Loucy (cell line): ENCODE measurements around the gene ENTPD8.

Experiments used
- H2AFZ ChIP-seq: fragments of 200-600 bp; sonication (generic); 2 replicates; pipeline ENCODE4 v1.6.0; 2016; ENCODE audit warnings: antibody characterized with exemption, mild to moderate bottlenecking, low read length, moderate library complexity
- H3F3A ChIP-seq: fragments of 200-600 bp; 2 replicates; pipeline ENCODE4 v1.6.0; 2016; ENCODE audit warnings: antibody characterized with exemption, low read depth, mild to moderate bottlenecking
- H3K27me3 ChIP-seq: fragments of 200-600 bp; sonication (generic); 2 replicates; pipeline ENCODE4 v1.6.1; 2014; ENCODE audit warnings: low read length, mild to moderate bottlenecking; ENCODE audit not compliant: insufficient read depth, poor library complexity, severe bottlenecking
- H3K36me3 ChIP-seq: fragments of 200-600 bp; sonication (generic); 2 replicates; pipeline ENCODE4 v1.6.1; 2016; ENCODE audit warnings: low read length; ENCODE audit not compliant: insufficient read depth
- H3K4me1 ChIP-seq: fragments of 200-600 bp; sonication (generic); 2 replicates; pipeline ENCODE4 v1.5.1; 2014; ENCODE audit warnings: low read length, mild to moderate bottlenecking; ENCODE audit not compliant: insufficient read depth, poor library complexity, severe bottlenecking
- H3K4me2 ChIP-seq: fragments of 200-600 bp; sonication (generic); 2 replicates; pipeline ENCODE4 v1.6.0; 2014; ENCODE audit warnings: antibody characterized with exemption, low read length, low read depth, mild to moderate bottlenecking; ENCODE audit not compliant: poor library complexity, severe bottlenecking
- H3K4me3 ChIP-seq: fragments of 200-600 bp; sonication (generic); 2 replicates; pipeline ENCODE4 v1.5.1; 2014; ENCODE audit warnings: low read length, mild to moderate bottlenecking, mixed read lengths; ENCODE audit not compliant: poor library complexity, severe bottlenecking
- H3K79me2 ChIP-seq: fragments of 200-600 bp; sonication (generic); 2 replicates; pipeline ENCODE4 v1.6.1; 2014; ENCODE audit warnings: low read length; ENCODE audit not compliant: insufficient read depth
- H3K9ac ChIP-seq: fragments of 200-600 bp; sonication (generic); 2 replicates; pipeline ENCODE4 v1.6.0; 2014; ENCODE audit warnings: mild to moderate bottlenecking, low read depth, low read length, moderate library complexity; ENCODE audit not compliant: poor library complexity, severe bottlenecking
- H3K9me2 ChIP-seq: fragments of 200-600 bp; sonication (generic); replicated peaks from 2 replicates; pipeline ENCODE4 v1.6.1; 2016; ENCODE audit warnings: low read depth, low read length, mixed read lengths
- H3K9me3 ChIP-seq: fragments of 200-600 bp; sonication (generic); 2 replicates; pipeline ENCODE4 v1.6.1; 2014; ENCODE audit warnings: mild to moderate bottlenecking, antibody characterized with exemption, low read length, low read depth; ENCODE audit not compliant: insufficient read depth
- H4K20me1 ChIP-seq: fragments of 200-600 bp; sonication (generic); 2 replicates; pipeline ENCODE4 v1.6.0; 2014; ENCODE audit warnings: antibody characterized with exemption, low read length, mild to moderate bottlenecking; ENCODE audit not compliant: insufficient read depth, poor library complexity, severe bottlenecking
- EZH2phosphoT487 ChIP-seq: fragments of 200-600 bp; IDR thresholded peaks from 2 replicates; pipeline ENCODE4 v1.6.1; 2018; ENCODE audit warnings: antibody characterized with exemption, mild to moderate bottlenecking, moderate library complexity, borderline replicate concordance
- TF ChIP-seq, protein P1 (sequence below): fragments of 200-600 bp; sonication (generic); conservative IDR thresholded peaks from 2 replicates; pipeline ENCODE4 v1.5.1; 2014; ENCODE audit warnings: mild to moderate bottlenecking, antibody characterized with exemption, low read length

The ENTPD8 gene

GRCh38 chr9:137456864-137457405 lies 15.8 kb upstream of the ENTPD8 start:
- Histone ChIP-seq H3K4me1 (no peaks in the 10 kb centered on the region), H3K79me2 (no peaks in the 10 kb centered on the region), H3K9ac (no peak overlapping the region), H3F3A (no peaks in the 10 kb centered on the region), H3K4me3 (no peak overlapping the region), H3K27me3 (no peaks in the 10 kb centered on the region), H3K36me3 (no peaks in the 10 kb centered on the region), H3K9me2 (no peaks in the 10 kb centered on the region), H3K4me2 (no peak overlapping the region), H4K20me1 (no peaks in the 10 kb centered on the region), H2AFZ (no peak overlapping the region), H3K9me3 (no peaks in the 10 kb centered on the region)
- TF ChIP-seq, protein P1, sequence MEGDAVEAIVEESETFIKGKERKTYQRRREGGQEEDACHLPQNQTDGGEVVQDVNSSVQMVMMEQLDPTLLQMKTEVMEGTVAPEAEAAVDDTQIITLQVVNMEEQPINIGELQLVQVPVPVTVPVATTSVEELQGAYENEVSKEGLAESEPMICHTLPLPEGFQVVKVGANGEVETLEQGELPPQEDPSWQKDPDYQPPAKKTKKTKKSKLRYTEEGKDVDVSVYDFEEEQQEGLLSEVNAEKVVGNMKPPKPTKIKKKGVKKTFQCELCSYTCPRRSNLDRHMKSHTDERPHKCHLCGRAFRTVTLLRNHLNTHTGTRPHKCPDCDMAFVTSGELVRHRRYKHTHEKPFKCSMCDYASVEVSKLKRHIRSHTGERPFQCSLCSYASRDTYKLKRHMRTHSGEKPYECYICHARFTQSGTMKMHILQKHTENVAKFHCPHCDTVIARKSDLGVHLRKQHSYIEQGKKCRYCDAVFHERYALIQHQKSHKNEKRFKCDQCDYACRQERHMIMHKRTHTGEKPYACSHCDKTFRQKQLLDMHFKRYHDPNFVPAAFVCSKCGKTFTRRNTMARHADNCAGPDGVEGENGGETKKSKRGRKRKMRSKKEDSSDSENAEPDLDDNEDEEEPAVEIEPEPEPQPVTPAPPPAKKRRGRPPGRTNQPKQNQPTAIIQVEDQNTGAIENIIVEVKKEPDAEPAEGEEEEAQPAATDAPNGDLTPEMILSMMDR = no peak
- TF ChIP-seq EZH2phosphoT487 = no peak

DNA sequence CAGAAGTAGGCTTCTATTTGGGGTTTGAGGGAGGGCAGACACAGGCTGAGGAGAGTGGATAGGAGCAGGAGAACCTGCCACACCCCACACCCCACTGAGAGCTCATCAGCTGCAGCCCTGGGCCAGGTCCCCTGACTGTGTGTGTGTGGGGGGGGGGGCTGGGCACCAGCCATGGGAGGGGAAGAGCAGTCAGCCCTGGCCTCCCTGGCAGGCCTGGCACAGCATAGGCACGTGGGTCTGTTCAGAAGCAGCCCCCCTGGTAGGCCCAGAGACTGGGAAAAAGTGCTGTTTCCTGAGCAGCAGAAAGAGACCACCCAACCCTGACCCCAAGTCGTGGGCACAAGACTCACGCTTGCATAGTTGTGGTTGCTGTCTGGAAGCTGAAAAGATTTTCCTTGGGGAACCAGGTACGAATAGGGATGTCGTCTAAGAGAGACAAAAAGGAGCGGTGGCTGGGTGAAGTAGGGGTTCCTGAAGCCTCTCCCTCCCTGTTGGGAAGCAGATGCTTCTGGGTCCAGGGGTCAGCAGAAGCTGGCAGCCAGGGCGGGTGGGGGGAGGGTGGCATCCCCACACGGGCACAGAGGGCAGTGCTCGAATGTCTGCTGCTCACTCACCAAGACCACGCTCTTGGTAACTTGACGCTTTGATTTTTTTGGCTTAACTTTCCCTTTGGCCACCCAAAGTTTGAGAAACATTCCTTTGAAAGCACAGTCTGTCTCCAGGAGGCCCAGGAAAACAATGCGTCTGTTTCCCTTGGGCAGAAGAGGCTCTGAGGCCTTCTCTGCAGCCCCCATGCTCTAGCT lies 15.1 kb upstream of the ENTPD8 start:
- H3K4me2 ChIP-seq = no peak overlapping the region
- no peaks in the 10 kb centered on the region for H3K9me3 ChIP-seq
- no peaks in the 10 kb centered on the region for H3K9me2 ChIP-seq
- H3F3A ChIP-seq = no peaks in the 10 kb centered on the region
- no peaks in the 10 kb centered on the region for H3K79me2 ChIP-seq
- no peaks in the 10 kb centered on the region for H3K36me3 ChIP-seq
- H4K20me1 ChIP-seq = no peaks in the 10 kb centered on the region
- no peak overlapping the region for H3K4me3 ChIP-seq
- H3K27me3 ChIP-seq = no peaks in the 10 kb centered on the region
- no peak for TF ChIP-seq EZH2phosphoT487
- TF ChIP-seq, protein P1 = no peak
- no peaks in the 10 kb centered on the region for H3K4me1 ChIP-seq
- H3K9ac ChIP-seq = no peak overlapping the region
- no peak overlapping the region for H2AFZ ChIP-seq

DNA sequence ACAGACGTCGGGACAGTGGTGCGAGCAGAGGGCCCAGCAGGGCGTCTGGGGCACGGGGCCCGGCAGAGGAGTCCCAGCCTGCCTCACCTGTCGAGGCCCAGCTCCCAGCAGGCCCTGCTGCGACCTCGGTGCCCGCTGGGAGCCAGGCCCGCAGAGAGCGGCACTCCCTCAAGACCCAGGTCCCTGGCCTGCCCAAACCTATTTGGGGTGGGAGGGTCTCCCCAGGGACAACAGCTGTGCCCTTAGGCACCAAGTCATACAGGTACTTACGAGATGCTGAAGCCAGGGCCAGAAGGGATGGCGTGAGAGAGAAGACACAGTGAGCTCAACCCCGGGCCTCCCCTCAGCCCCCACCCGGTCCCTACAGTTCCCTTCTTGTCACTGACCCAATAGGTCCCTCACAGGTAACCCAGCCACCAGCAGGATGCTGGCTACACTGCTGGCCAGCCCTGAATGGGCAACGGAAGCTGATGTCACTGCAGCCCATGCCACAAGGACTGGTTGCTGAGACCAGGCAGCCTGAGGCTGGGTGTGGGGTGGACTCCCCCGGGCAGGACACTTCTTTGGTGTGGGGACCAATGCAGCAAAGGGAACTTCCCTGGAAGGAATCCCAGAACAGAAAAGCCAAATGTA lies 14.3 kb upstream of the ENTPD8 start:
- no peaks in the 10 kb centered on the region for H3K4me1 ChIP-seq
- no peak for TF ChIP-seq EZH2phosphoT487
- TF ChIP-seq, protein P1 = no peak
- no peak overlapping the region for H2AFZ ChIP-seq
- no peak overlapping the region for H3K4me3 ChIP-seq
- H4K20me1 ChIP-seq = no peaks in the 10 kb centered on the region
- H3K4me2 ChIP-seq = no peak overlapping the region
- H3K9me3 ChIP-seq = no peaks in the 10 kb centered on the region
- H3K36me3 ChIP-seq = no peaks in the 10 kb centered on the region
- H3K27me3 ChIP-seq = no peaks in the 10 kb centered on the region
- H3K9ac ChIP-seq = no peak overlapping the region
- H3K9me2 ChIP-seq = no peaks in the 10 kb centered on the region
- H3F3A ChIP-seq = no peaks in the 10 kb centered on the region
- H3K79me2 ChIP-seq = no peaks in the 10 kb centered on the region
